A549 (cell line): ENCODE measurements around the gene ZNF385B. TPM values are rescaled to one million over a fixed set of nuclear protein-coding genes. Genes with fewer than 3 reads are reported as not detected.

Source experiments
- ATAC-seq, 2 experiments: fragments of 200-7000 bp in 1 of 2; fragments of >200 bp in 1 of 2; cut with Nextera tagmentation in 1 of 2; cut with Tn5 transposase in 1 of 2; 3 replicates each; pipeline versions ENCODE4 v1.8.0 to v1.9.1; 2018 to 2020; ENCODE audit warnings: mild to moderate bottlenecking in 1 of 2, moderate library complexity in 1 of 2
- CTCF ChIA-PET: fragments of 300-600 bp; sonication (Branson Sonifier 250); formaldehyde crosslinking; extraction: SDS; loops from one replicate; lab custom pipeline; 2021; ENCODE audit warnings: antibody characterized with exemption, inconsistent platforms; lab: Yijun Ruan, JAX
- POLR2A ChIA-PET: fragments of 350-600 bp; formaldehyde crosslinking; extraction: SDS; loops from one replicate; lab custom pipeline; 2021; ENCODE audit warnings: antibody characterized with exemption, inconsistent platforms; lab: Yijun Ruan, JAX
- DNase-seq, 2 experiments: peaks; one replicate each; pipeline versions ENCODE4 v3.0.0 to v3.0.0-alpha.2; 2011 to 2016; ENCODE audit warnings: low read depth in 1 of 2, low spot score in 1 of 2
- FAIRE-seq: peaks from 2 replicates; lab custom pipeline; 2011; peaks lifted over from hg19 to GRCh38; lab: Jason Lieb, UNC
- H3K27ac ChIP-seq, 2 experiments: fragments of >200 bp; sonication (Bioruptor Twin); formaldehyde crosslinking; 3 replicates each; pipeline ENCODE4 v1.5.1; 2016 to 2017
- H3K4me1 ChIP-seq: fragments of >200 bp; sonication (Bioruptor Twin); formaldehyde crosslinking; 3 replicates; pipeline ENCODE4 v1.6.1; 2016
- H3K4me2 ChIP-seq: fragments of >200 bp; sonication (Bioruptor Twin); formaldehyde crosslinking; 3 replicates; pipeline ENCODE4 v1.6.1; 2016
- H3K4me3 ChIP-seq: fragments of >200 bp; sonication (Bioruptor Twin); formaldehyde crosslinking; 3 replicates; pipeline ENCODE4 v1.5.1; 2016
- H3K9me3 ChIP-seq: fragments of >200 bp; sonication (Bioruptor Twin); formaldehyde crosslinking; 3 replicates; pipeline ENCODE4 v1.6.1; 2016
- CBX2 ChIP-seq: fragments of 200-600 bp; sonication (generic); IDR thresholded peaks from 2 replicates; pipeline ENCODE4 v1.6.1; 2016; ENCODE audit warnings: low read depth, mild to moderate bottlenecking, borderline replicate concordance
- CBX8 ChIP-seq: fragments of 200-600 bp; sonication (generic); IDR thresholded peaks from 2 replicates; pipeline ENCODE4 v1.6.1; 2016
- CEBPB ChIP-seq, 2 experiments: fragments of >200 bp in 1 of 2; sonication (Bioruptor Twin) in 1 of 2; formaldehyde crosslinking in 1 of 2; IDR thresholded peaks; 2 replicates each; pipeline ENCODE4 v1.6.1; 2012 to 2016
- E2F6 ChIP-seq: IDR thresholded peaks from 2 replicates; pipeline ENCODE4 v1.6.1; 2012; ENCODE audit warnings: low read depth, borderline replicate concordance
- EHMT2 ChIP-seq: fragments of 200-600 bp; sonication (generic); IDR thresholded peaks from 2 replicates; pipeline ENCODE4 v1.6.1; 2016; ENCODE audit warnings: antibody characterized with exemption, low read depth, mild to moderate bottlenecking, moderate library complexity
- FOSB ChIP-seq: fragments of 250-450 bp; sonication (Bioruptor Pico); IDR thresholded peaks from 2 replicates; pipeline ENCODE4 v1.5.0; 2020; ENCODE audit warnings: mild to moderate bottlenecking, moderate library complexity
- FOSL2 ChIP-seq, 2 experiments: fragments of 450-650 bp in 1 of 2; fragments of >200 bp in 1 of 2; sonication (Bioruptor Twin) in 1 of 2; formaldehyde crosslinking; IDR thresholded peaks; 2 replicates each; pipeline versions ENCODE4 v1.5.0 to v1.6.1; 2016 to 2020; ENCODE audit warnings: mild to moderate bottlenecking in 1 of 2, moderate library complexity in 1 of 2
- GATA3 ChIP-seq: IDR thresholded peaks from 2 replicates; pipeline ENCODE4 v1.6.1; 2012; ENCODE audit warnings: borderline replicate concordance
- JUNB ChIP-seq: fragments of >200 bp; sonication (Bioruptor Twin); formaldehyde crosslinking; IDR thresholded peaks from 2 replicates; pipeline ENCODE4 v1.6.1; 2016
- KDM1A ChIP-seq: fragments of 200-600 bp; sonication (generic); IDR thresholded peaks from 2 replicates; pipeline ENCODE4 v1.6.1; 2016; ENCODE audit warnings: low read depth, mild to moderate bottlenecking
- KDM5A ChIP-seq: fragments of 200-600 bp; sonication (generic); IDR thresholded peaks from 2 replicates; pipeline ENCODE4 v1.6.1; 2016; ENCODE audit warnings: antibody characterized with exemption, mild to moderate bottlenecking
- MAFK ChIP-seq: fragments of 450-650 bp; IDR thresholded peaks from 2 replicates; pipeline ENCODE4 v1.6.1; 2014; ENCODE audit not compliant: partially characterized antibody
- MAZ ChIP-seq: fragments of 150-350 bp; IDR thresholded peaks from 2 replicates; pipeline ENCODE4 v1.6.1; 2014; ENCODE audit warnings: antibody characterized with exemption, low read depth, low read length, borderline replicate concordance
- MYC ChIP-seq: IDR thresholded peaks from 2 replicates; pipeline ENCODE4 v1.6.1; 2012; ENCODE audit warnings: mild to moderate bottlenecking, inconsistent platforms, low read length, improper control_type of control experiment, borderline replicate concordance
- NFE2L2 ChIP-seq: fragments of 150-350 bp; conservative IDR thresholded peaks from 2 replicates; pipeline ENCODE4 v1.6.1; 2014; ENCODE audit warnings: low read length
- NR3C1 ChIP-seq: fragments of >200 bp; sonication (Bioruptor Twin); formaldehyde crosslinking; IDR thresholded peaks from 3 replicates; pipeline ENCODE4 v1.6.1; 2017
- POLR2AphosphoS2 ChIP-seq: conservative IDR thresholded peaks from 2 replicates; pipeline ENCODE4 v1.6.1; 2012; ENCODE audit warnings: low read length, improper control_type of control experiment, inconsistent platforms
- RAD21 ChIP-seq, 2 experiments: fragments of >200 bp in 1 of 2; sonication (Bioruptor Twin) in 1 of 2; formaldehyde crosslinking in 1 of 2; IDR thresholded peaks in 1 of 2; conservative IDR thresholded peaks in 1 of 2; 2 replicates in 1 of 2; 3 replicates in 1 of 2; pipeline ENCODE4 v1.6.1; 2012 to 2018; ENCODE audit warnings: inconsistent platforms in 1 of 2
- RFX5 ChIP-seq: fragments of 450-650 bp; IDR thresholded peaks from 2 replicates; pipeline ENCODE4 v1.7.1; 2014; ENCODE audit warnings: antibody characterized with exemption, mild to moderate bottlenecking, moderate library complexity
- RNF2 ChIP-seq: fragments of 200-600 bp; sonication (generic); IDR thresholded peaks from 2 replicates; pipeline ENCODE4 v1.6.1; 2016; ENCODE audit warnings: low read depth, mild to moderate bottlenecking, antibody characterized with exemption, moderate library complexity, borderline replicate concordance
- TFCP2L1 ChIP-seq: fragments of 250-450 bp; sonication (Bioruptor Pico); IDR thresholded peaks from 2 replicates; pipeline ENCODE4 v1.5.0; 2021; ENCODE audit warnings: mild to moderate bottlenecking
- TP53 ChIP-seq: fragments of 250-450 bp; sonication (Bioruptor Pico); IDR thresholded peaks from 2 replicates; pipeline ENCODE4 v1.5.0; 2021; ENCODE audit warnings: mild to moderate bottlenecking, moderate library complexity
- WGBS: methylation state at CpG from one replicate; pipeline ENCODE4 v1.1.6; 2017; ENCODE audit errors: missing lambda C conversion rate; 5-methylcytosine and 5-hydroxymethylcytosine counted together
- polyA plus RNA-seq, 4 experiments: library from polyadenylated mRNA; depleted of rRNA in 3 of 4; stranded (reverse); fragments of >200 nt; fragmentation: RNase III in 1 of 4; extraction: RNeasy Plus Mini Kit Qiagen cat#74134 plus additional on column Dnase treatment in 1 of 4; gene quantifications; 2 replicates in 3 of 4; 3 replicates in 1 of 4; pipeline ENCODE4 v1.2.3, GENCODE V29; 2011 to 2017
- TF ChIP-seq, protein P1 (sequence below): fragments of 150-350 bp; IDR thresholded peaks from 2 replicates; pipeline ENCODE4 v1.6.1; 2014; ENCODE audit warnings: low read depth, mild to moderate bottlenecking, low read length
- TF ChIP-seq, protein P2 (sequence below): IDR thresholded peaks from 2 replicates; pipeline ENCODE4 v1.6.1; 2012
- TF ChIP-seq, protein P3 (sequence below): fragments of 250-450 bp; sonication (Bioruptor Pico); IDR thresholded peaks from 2 replicates; pipeline ENCODE4 v1.5.0; 2021; ENCODE audit warnings: mild to moderate bottlenecking, moderate library complexity, borderline replicate concordance

ZNF385B gene
- polyA plus RNA-seq, 2 of the 4 experiments (the other 2 are of a cell fraction), result not detected

GRCh38 chr2:179438654-179439053, 422.8 kb downstream of the ZNF385B start:
- POLR2A ChIA-PET, result no interaction called here
- FAIRE-seq (no peak), DNase-seq (no peak), ATAC-seq (no peak)
- H3K4me1 ChIP-seq, result no peaks in the 10 kb centered on the region
- no peak for TF ChIP-seq RNF2
- no peak for TF ChIP-seq CBX2
- TF ChIP-seq NR3C1, result no peak
- CTCF ChIA-PET, result interaction anchor here (1.1 kb wide), 1 partner anchor 10 kb away, joined by 3 read pairs; no protein-coding TSS in a partner anchor
- no peak overlapping the region for H3K27ac ChIP-seq
- no peaks in the 10 kb centered on the region for H3K9me3 ChIP-seq
- 16% methylated on average over 4 of the region's 4 CpGs for WGBS
- H3K4me3 ChIP-seq, result no peak overlapping the region
- no peak overlapping the region for H3K4me2 ChIP-seq

DNA sequence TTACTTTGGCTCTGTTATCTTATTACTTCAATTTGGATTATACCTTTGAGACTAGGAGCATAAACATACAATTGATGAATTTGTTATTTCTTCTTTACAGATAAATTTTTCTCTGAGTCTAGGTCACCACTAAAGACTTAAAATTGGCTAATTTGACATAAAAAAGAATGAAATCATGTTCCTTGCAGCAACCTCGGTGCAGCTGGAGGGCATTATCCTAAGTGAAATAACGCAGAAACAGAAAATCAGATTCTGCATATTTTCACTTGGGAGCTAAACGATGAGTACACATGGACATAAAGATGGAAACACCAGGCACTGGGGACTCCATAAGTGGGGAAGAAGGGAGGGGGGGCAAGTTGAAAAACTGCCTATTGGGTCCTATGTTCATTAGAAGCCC, 424.0 kb downstream of the ZNF385B start:
- FAIRE-seq (no peak), ATAC-seq (no peak), DNase-seq (no peak)
- Histone ChIP-seq H3K4me1 (no peaks in the 10 kb centered on the region), H3K4me3 (no peak overlapping the region), H3K4me2 (no peak overlapping the region), H3K27ac (no peak overlapping the region), H3K9me3 (no peaks in the 10 kb centered on the region)
- ChIA-PET CTCF (no interaction called here), POLR2A (no interaction called here)
- no peak for TF ChIP-seq EHMT2
- no peak for TF ChIP-seq RNF2
- 41% methylated on average over 3 of the region's 3 CpGs for WGBS

- Histone ChIP-seq H3K4me2 (no peak overlapping the region), H3K27ac (no peak overlapping the region), H3K4me1 (no peaks in the 10 kb centered on the region), H3K4me3 (no peak overlapping the region), H3K9me3 (no peaks in the 10 kb centered on the region)
- POLR2A ChIA-PET, result no interaction called here
- 23% methylated on average over 2 of the region's 2 CpGs for WGBS
- TF ChIP-seq MYC (no peak), RNF2 (no peak), RAD21 (conservative IDR thresholded peaks at IDR 0.05 in 1 of 2, IDR thresholded peaks at IDR 0.05 in 1 of 2) (no peak), MAFK (no peak), E2F6 (no peak), TFCP2L1 (no peak), RFX5 (no peak)
- TF ChIP-seq, protein P1, sequence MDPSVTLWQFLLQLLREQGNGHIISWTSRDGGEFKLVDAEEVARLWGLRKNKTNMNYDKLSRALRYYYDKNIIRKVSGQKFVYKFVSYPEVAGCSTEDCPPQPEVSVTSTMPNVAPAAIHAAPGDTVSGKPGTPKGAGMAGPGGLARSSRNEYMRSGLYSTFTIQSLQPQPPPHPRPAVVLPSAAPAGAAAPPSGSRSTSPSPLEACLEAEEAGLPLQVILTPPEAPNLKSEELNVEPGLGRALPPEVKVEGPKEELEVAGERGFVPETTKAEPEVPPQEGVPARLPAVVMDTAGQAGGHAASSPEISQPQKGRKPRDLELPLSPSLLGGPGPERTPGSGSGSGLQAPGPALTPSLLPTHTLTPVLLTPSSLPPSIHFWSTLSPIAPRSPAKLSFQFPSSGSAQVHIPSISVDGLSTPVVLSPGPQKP, result no peak
- ATAC-seq, result no peak
- FAIRE-seq, result no peak
- CTCF ChIA-PET, result no interaction called here
- DNase-seq, result no peak
These were observed 425.8 kb downstream of the ZNF385B start for GRCh38 chr2:179435566-179435965.

GRCh38 chr2:179435000-179435399, 426.4 kb downstream of the ZNF385B start:
- ATAC-seq (no peak), FAIRE-seq (no peak)

GRCh38 chr2:179434357-179434756, 427.1 kb downstream of the ZNF385B start:
- 96% methylated on average over 1 of the region's 1 CpG for WGBS
- no peak overlapping the region for H3K4me3 ChIP-seq
- no peaks in the 10 kb centered on the region for H3K4me1 ChIP-seq
- POLR2A ChIA-PET, result no interaction called here
- FAIRE-seq (no peak), ATAC-seq (no peak), DNase-seq (no peak)
- no peaks in the 10 kb centered on the region for H3K9me3 ChIP-seq
- no peak overlapping the region for H3K4me2 ChIP-seq
- CTCF ChIA-PET, result no interaction called here
- no peak overlapping the region for H3K27ac ChIP-seq
- TF ChIP-seq GATA3 (no peak), MAFK (no peak), MAZ (no peak), E2F6 (no peak), NFE2L2 (no peak), KDM1A (no peak), CEBPB (IDR thresholded peaks at IDR 0.05) (no peak), JUNB (no peak), POLR2AphosphoS2 (no peak), TP53 (CRISPR knock-in tag) (no peak)
- TF ChIP-seq, protein P2, sequence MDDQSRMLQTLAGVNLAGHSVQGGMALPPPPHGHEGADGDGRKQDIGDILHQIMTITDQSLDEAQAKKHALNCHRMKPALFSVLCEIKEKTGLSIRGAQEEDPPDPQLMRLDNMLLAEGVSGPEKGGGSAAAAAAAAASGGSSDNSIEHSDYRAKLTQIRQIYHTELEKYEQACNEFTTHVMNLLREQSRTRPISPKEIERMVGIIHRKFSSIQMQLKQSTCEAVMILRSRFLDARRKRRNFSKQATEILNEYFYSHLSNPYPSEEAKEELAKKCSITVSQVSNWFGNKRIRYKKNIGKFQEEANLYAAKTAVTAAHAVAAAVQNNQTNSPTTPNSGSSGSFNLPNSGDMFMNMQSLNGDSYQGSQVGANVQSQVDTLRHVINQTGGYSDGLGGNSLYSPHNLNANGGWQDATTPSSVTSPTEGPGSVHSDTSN, result no peak
- TF ChIP-seq, protein P3, sequence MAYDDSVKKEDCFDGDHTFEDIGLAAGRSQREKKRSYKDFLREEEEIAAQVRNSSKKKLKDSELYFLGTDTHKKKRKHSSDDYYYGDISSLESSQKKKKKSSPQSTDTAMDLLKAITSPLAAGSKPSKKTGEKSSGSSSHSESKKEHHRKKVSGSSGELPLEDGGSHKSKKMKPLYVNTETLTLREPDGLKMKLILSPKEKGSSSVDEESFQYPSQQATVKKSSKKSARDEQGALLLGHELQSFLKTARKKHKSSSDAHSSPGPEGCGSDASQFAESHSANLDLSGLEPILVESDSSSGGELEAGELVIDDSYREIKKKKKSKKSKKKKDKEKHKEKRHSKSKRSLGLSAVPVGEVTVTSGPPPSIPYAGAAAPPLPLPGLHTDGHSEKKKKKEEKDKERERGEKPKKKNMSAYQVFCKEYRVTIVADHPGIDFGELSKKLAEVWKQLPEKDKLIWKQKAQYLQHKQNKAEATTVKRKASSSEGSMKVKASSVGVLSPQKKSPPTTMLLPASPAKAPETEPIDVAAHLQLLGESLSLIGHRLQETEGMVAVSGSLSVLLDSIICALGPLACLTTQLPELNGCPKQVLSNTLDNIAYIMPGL (CRISPR knock-in tag), result no peak

More at GRCh38 chr2:179435000-179435399, 426.4 kb downstream of the ZNF385B start:
- Histone ChIP-seq H3K27ac (no peak overlapping the region), H3K4me2 (no peak overlapping the region), H3K9me3 (no peaks in the 10 kb centered on the region), H3K4me1 (no peaks in the 10 kb centered on the region), H3K4me3 (no peak overlapping the region)
- DNase-seq, result no peak
- WGBS, result 68% methylated on average over 4 of the region's 4 CpGs
- TF ChIP-seq CBX2, result no peak
- TF ChIP-seq KDM5A, result no peak
- no peak for TF ChIP-seq FOSL2 (IDR thresholded peaks at IDR 0.05)
- TF ChIP-seq FOSL2 (CRISPR knock-in tag; IDR thresholded peaks at IDR 0.05), result no peak
- no peak for TF ChIP-seq FOSB (CRISPR knock-in tag)
- no peak for TF ChIP-seq CBX8
- ChIA-PET POLR2A (no interaction called here), CTCF (no interaction called here)
